Myometrial cell (primary cell): Measurements from ENCODE around the gene TRIM27. TPM values are rescaled to one million over a fixed set of nuclear protein-coding genes. Genes with fewer than 3 reads are reported as not detected.

Experiments
- total RNA-seq: library from RNA; depleted of rRNA; stranded (reverse); fragments of >200 nt; gene quantifications from 2 replicates; pipeline ENCODE4 v1.2.3, GENCODE V29; 2015

Gene TRIM27, protein sequence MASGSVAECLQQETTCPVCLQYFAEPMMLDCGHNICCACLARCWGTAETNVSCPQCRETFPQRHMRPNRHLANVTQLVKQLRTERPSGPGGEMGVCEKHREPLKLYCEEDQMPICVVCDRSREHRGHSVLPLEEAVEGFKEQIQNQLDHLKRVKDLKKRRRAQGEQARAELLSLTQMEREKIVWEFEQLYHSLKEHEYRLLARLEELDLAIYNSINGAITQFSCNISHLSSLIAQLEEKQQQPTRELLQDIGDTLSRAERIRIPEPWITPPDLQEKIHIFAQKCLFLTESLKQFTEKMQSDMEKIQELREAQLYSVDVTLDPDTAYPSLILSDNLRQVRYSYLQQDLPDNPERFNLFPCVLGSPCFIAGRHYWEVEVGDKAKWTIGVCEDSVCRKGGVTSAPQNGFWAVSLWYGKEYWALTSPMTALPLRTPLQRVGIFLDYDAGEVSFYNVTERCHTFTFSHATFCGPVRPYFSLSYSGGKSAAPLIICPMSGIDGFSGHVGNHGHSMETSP
- 51.9 and 55.4 TPM in 2 replicates for total RNA-seq

DNA sequence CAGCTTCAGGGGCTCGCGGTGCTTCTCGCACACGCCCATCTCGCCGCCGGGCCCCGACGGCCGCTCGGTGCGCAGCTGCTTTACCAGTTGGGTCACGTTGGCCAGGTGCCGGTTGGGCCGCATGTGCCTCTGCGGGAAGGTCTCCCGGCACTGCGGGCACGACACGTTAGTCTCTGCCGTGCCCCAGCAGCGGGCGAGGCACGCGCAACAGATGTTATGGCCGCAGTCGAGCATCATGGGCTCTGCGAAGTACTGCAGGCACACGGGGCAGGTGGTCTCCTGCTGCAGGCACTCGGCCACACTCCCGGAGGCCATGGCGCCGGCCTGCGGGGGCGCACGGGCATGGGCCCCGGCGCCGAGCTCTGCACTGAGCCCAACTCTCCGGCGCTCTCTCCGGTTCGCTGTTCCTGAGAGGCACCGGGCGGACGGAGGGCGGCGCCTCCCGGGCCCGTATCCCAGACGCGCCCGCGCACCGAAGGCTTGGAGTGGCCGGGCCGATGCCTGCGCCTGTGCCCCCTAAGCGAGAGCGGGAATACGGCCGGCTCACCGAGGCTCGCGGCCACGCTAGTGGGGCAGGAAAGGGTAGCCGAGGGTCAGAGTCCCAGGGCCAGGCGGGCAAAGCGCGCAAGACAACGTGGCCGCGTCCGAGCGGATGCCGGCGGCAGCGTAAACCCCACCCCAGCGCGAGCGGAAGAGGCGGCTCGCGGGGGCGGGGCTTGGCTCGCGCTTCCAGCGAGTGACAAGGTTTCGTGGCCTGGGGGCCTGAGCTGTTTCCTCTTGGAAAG lies at the start of gene TRIM27:
Gene TRIM27, minus strand, starts transcription at position 668 of the 785 bp plus-strand sequence. Its CDS starts 353 bp downstream, at position 315.

Other genes starting within 250 kb of the TRIM27 start
- gene ZNF311, start 81.3 kb upstream of the TRIM27 start, total RNA-seq: 0.29 and 1.2 TPM in 2 replicates
- gene OR2W1, start 121.2 kb upstream of the TRIM27 start, total RNA-seq: not detected in 2 replicates
- not detected in 2 replicates for gene OR2B3, start 163.3 kb upstream of the TRIM27 start, total RNA-seq
- gene OR2J1, start 175.5 kb upstream of the TRIM27 start, total RNA-seq: not detected in 2 replicates
- not detected in 2 replicates for gene OR2J3, start 184.1 kb upstream of the TRIM27 start, total RNA-seq
- gene OR2J2, start 246.9 kb upstream of the TRIM27 start, total RNA-seq: not detected in 2 replicates